OCI-LY3 (cell line): ENCODE results near the gene ANKS1B.

Experiments used
- EZH2phosphoT487 ChIP-seq: fragments of 200-600 bp; shearing (Covaris generic); IDR thresholded peaks from 2 replicates; pipeline ENCODE4 v1.6.1; 2018; ENCODE audit warnings: antibody characterized with exemption, mixed run types, low read depth
- TF ChIP-seq, protein P1 (sequence below): fragments of 200-600, 300-600 bp; sonication (generic); IDR thresholded peaks from 2 replicates; pipeline ENCODE4 v1.5.1; 2014; ENCODE audit warnings: antibody characterized with exemption, low read length, low read depth

DNA sequence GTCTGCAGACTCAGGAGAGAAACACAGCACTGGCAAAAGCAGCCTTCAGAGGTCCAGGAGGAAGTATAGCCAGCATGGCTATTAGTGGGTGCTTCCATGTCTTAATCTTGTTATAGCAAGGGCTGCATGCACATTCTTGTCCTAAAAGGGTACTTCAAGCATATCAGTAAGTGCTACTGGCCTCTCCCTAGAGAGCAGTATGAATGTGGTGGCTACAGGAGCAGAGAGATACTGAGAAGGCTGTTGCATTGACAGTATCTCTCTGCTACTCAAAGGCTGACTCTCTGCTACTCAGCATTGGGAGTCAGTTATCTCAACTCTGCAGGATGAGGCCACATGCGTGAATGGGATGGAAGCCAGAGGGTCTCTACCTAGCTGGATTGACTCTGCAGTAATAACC is 335.2 kb downstream of the ANKS1B start:
- TF ChIP-seq, protein P1, sequence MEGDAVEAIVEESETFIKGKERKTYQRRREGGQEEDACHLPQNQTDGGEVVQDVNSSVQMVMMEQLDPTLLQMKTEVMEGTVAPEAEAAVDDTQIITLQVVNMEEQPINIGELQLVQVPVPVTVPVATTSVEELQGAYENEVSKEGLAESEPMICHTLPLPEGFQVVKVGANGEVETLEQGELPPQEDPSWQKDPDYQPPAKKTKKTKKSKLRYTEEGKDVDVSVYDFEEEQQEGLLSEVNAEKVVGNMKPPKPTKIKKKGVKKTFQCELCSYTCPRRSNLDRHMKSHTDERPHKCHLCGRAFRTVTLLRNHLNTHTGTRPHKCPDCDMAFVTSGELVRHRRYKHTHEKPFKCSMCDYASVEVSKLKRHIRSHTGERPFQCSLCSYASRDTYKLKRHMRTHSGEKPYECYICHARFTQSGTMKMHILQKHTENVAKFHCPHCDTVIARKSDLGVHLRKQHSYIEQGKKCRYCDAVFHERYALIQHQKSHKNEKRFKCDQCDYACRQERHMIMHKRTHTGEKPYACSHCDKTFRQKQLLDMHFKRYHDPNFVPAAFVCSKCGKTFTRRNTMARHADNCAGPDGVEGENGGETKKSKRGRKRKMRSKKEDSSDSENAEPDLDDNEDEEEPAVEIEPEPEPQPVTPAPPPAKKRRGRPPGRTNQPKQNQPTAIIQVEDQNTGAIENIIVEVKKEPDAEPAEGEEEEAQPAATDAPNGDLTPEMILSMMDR, result peak; percentile 24; the same call in 1 of the 2 replicates
- no peak for TF ChIP-seq EZH2phosphoT487
